HG02623 (cell line): ENCODE measurements around the gene SLAMF8.

ENCODE experiments used
- ATAC-seq: cut with Tn5 transposase; IDR thresholded peaks from one replicate; pipeline ENCODE4 v1.9.1; 2021; ENCODE audit warnings: moderate library complexity; ENCODE audit not compliant: unreplicated experiment

SLAMF8 gene

GRCh38 chr1:159845751-159846629, 19.3 kb downstream of the SLAMF8 start:
- ATAC-seq, result no peak

- ATAC-seq, result no peak
These were observed 20.6 kb downstream of the SLAMF8 start for GRCh38 chr1:159847231-159847630.

GRCh38 chr1:159848326-159848725, 21.7 kb downstream of the SLAMF8 start:
- ATAC-seq, result no peak

- no peak for ATAC-seq
These were observed 23.1 kb downstream of the SLAMF8 start for GRCh38 chr1:159849626-159850366.

DNA sequence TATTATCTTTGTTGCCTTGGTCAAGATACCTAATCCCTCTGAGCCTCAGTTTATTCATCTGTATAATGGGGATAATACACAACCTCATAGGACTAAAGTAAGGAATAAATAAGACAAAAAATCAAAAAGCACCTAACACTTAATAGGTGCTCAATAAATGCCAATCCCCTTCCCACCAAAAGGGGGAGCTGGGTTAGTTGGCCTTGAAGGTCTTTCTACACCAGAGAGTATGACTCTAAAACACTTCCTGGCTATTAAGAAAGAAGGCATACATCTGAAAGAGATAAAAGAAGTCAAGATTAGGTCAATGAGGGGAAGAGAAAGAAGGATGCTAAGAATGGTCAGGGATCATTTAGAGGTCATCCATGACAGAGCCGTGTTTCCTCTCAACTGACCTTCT, 24.7 kb downstream of the SLAMF8 start:
- ATAC-seq, result no peak

- no peak for ATAC-seq
These were observed 26.9 kb downstream of the SLAMF8 start for GRCh38 chr1:159853417-159854115.

- no peak for ATAC-seq
These were observed 27.5 kb downstream of the SLAMF8 start for GRCh38 chr1:159854116-159854692.

GRCh38 chr1:159854693-159855192, 28.1 kb downstream of the SLAMF8 start:
- peak; percentile 72 for ATAC-seq

DNA sequence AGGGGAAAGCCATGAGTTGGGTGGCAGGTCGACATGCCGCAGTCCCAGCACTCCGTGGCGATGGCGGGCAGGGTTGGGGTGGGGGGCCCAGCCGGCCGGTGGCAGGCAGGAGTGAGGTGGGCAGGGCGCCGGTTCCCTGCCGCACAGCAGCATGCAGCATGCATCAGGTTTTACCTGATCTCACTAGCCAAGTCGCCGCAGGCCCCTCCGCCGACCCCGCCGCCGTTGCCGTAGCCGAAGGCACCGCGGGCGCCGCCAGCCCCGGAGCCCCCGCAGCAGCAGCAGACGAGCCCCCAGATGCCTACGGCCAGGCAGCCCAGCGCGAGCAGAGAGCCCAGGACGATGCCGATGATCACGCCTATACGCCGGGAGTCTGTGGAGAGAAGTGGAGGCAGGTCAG, 29.0 kb downstream of the SLAMF8 start:
- ATAC-seq, result no peak

DNA sequence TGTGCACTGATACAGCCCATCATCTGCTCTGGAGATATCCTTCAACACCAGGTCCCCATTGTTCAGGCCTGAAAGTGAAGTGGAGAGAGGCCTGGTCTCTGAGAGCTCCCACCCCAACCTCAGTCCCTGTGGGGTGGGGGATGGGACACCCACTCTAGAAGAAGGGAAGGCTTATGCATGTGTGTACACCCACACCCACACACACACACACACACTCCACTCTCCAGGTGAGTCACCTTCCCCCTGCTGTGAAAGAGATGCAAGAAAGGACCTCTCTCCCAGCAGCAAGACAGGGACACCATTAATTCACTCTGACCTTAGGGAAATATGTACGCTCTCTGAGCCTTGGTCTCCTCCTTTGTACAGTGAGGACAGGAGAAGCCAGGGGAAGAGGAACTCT, 29.9 kb downstream of the SLAMF8 start:
- no peak for ATAC-seq

GRCh38 chr1:159857889-159858288, 31.2 kb downstream of the SLAMF8 start:
- ATAC-seq, result no peak

DNA sequence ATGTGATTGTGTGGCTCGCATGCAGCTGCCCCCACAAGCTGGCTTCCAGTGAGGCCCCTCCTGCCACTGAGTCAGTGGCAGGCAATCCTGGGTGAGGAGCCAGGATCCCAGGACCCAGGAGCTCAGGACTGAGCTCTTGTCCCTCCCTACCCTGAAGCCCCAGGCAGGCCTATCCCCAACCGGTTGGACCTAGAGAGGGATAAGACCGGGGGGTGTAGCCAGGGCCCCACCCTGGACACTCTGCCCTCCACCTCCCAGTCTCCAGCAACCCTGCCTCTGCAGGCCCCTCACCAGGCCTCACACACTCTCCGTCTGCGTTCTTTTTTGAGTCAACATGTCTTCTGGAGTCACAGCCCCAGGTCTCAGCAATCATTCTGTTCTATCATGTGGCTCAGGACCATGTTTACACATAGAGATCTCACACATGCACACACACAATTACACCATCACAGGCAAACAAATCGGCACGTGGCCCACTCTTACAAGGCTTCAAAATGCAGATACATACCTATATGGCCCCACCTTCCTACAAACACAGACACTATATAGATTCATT, 33.2 kb downstream of the SLAMF8 start:
- no peak for ATAC-seq

DNA sequence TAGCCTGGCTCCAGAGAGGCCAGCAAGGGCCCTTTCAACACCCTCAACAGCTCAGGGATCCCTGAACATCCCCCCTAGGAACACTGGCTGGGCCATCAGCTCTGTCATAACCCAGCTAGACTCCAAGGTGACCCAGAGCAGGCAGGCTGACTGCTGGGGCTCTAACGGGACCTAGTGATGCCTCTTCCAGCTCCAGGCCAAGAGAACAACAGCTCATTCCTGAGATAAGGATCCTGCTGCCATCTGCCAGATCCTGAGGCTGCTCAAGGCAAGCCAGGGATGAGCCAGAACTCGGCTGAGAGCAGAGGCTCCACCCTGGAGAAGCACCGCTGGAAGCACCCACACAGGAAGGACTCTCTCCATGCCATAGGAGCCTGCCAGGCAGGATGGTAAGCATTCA, 33.8 kb downstream of the SLAMF8 start:
- no peak for ATAC-seq

- ATAC-seq, result no peak
These were observed 34.5 kb downstream of the SLAMF8 start for GRCh38 chr1:159861218-159861617.

DNA sequence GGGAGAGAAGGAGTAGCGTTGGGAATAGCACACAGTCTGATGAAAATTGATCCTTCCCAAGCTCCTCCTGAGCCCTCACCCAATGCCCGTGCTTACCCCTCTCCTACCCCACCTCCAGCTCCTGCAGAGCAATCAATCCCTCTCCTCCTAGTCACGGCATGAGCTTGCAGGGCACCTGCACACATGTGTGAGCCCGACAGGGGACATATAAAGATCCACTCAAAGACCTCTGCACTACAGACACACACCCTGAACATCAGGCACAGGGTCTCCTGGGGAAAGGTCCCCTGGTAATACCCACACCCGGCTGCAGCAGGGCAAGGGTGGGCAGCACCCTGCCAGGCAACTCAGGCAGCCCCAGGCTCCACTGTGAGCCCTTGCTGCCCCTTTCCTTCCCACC, 35.4 kb downstream of the SLAMF8 start:
- no peak for ATAC-seq

DNA sequence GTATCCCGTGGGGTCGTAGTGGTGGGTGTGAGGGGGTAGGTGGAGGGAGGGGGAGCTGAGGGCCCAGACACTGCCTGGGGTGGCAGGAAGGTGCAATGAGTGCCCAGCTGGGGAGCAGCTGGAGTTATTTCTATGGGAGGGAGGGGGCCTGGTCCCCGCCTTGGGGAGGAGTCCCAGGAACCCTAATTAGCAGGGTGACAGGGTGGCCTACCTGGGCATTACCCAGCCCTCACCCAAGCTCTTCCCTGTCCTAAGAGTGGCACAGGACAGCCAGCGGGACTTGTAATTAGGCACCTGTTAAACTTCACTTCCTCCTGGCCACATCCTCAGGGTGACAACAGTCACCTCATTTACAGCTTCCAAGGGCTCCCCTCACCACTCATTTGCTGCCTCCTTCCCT, 35.9 kb downstream of the SLAMF8 start, which contains the start of gene VSIG8:
Gene VSIG8, minus strand, starts transcription at position 101 of the 400 bp plus-strand sequence. CDS start 136 bp downstream, outside the sequence.
- no peak for ATAC-seq

- ATAC-seq, result no peak
These were observed 37.6 kb downstream of the SLAMF8 start for GRCh38 chr1:159864262-159864661.

- no peak for ATAC-seq
These were observed 39.4 kb downstream of the SLAMF8 start for GRCh38 chr1:159866066-159866465.

DNA sequence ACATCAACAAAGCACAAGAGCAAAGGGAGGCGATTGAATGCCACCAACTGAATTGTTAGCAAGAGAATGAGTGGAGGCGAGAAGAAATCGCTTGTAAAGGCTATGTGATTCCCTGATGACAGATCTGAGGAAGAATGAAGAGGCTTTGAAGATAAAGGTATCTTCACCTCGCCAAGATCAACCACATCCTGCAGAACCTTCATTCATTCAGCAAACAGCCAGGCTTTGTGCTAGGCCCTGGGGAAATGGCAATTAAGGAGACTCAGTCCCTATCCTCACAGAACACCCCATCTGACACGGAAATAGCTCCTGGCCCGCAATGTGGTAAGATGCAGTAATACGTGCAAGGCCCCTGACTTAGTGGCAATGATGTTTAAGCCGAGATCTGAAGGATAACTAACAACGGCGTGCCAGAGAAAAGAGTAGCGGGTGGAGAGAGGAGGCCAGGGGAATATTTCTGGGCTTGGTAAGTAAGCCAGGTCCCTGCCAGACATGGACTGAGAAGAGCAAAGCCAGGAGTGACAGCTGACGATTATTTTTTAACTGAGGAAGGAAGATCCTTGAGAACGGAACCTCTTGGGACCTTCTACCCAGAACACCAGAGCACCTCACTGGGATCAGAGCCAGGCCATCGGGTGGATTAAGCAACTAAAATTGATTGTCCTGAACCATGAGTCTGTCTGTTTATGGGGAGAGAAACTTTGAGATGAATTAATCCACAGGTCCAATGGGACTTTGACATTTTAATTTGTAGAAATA, 40.4 kb downstream of the SLAMF8 start:
- ATAC-seq, result no peak

DNA sequence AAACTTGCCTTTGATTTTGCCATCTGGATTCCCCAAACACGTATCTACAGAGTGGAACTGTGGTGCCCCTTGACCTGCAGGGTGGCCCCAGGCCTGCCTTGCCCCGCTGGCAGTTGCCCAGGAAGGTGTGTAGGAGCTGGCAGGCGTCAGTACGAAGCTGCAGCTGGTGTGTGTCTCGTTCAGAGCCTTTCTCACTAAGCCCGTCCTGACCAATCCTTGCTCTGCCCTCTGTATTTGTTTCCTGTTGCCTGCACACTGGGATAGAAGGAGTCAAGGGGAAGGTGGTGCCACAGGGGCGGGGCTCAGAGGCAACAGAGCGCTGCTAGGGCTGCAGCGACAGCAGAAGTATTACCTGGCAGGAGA, 41.0 kb downstream of the SLAMF8 start:
- no peak for ATAC-seq
